ENCODE results near the gene DNAAF5.

GRCh38 chr7:800692-801091 lies 74.2 kb downstream of the DNAAF5 start:
- TF ChIP-seq CTCF (IDR thresholded peaks at IDR 0.05): no peak
- no peak for TF ChIP-seq POLR2A (IDR thresholded peaks at IDR 0.05)

Data from uterus (tissue), 2 donors.